Mesothelial cell of epicardium (in vitro differentiated cells): ENCODE measurements around the gene ISLR2. TPM values are rescaled to one million over a fixed set of nuclear protein-coding genes. Genes with fewer than 3 reads are reported as not detected.

Experiments
- DNase-seq, 2 experiments: peaks; one replicate each; pipeline ENCODE4 v3.0.0; 2021; ENCODE audit warnings: low spot score in 2 of 2; ENCODE audit not compliant: unreplicated experiment in 2 of 2
- H3K27ac Mint-ChIP-seq: 2 replicates; pipeline ENCODE4 v1.8.0; 2021; ENCODE audit warnings: mixed read lengths
- H3K27me3 Mint-ChIP-seq: 2 replicates; pipeline ENCODE4 v1.8.0; 2021; ENCODE audit warnings: low read depth, mixed read lengths
- H3K36me3 Mint-ChIP-seq: 2 replicates; pipeline ENCODE4 v1.8.0; 2021; ENCODE audit warnings: mixed read lengths
- H3K4me1 Mint-ChIP-seq: 2 replicates; pipeline ENCODE4 v1.8.0; 2021; ENCODE audit warnings: mixed read lengths
- H3K4me3 Mint-ChIP-seq: 2 replicates; pipeline ENCODE4 v1.8.0; 2021; ENCODE audit warnings: mild to moderate bottlenecking, moderate library complexity, mixed read lengths
- H3K9me3 Mint-ChIP-seq: 2 replicates; pipeline ENCODE4 v1.8.0; 2021; ENCODE audit warnings: mixed read lengths
- CTCF ChIP-seq: fragments of 200-600 bp; sonication (generic); IDR thresholded peaks from one replicate; pipeline ENCODE4 v1.5.0; 2021; ENCODE audit warnings: antibody characterized with exemption; ENCODE audit not compliant: unreplicated experiment
- total RNA-seq: library from RNA; stranded (reverse); gene quantifications from 3 replicates; pipeline ENCODE4 v1.2.1, GENCODE V29; 2021

ISLR2 gene
- total RNA-seq, 1 donor from 2014 or later: 1.9 TPM

GRCh38 chr15:74180881-74181602 is 50.7 kb downstream of the ISLR2 start:
- Mint-ChIP-seq H3K4me3 (no peak overlapping the region), H3K36me3 (peaks cover 3% of the 10 kb centered on the region), H3K27ac (no peak overlapping the region), H3K9me3 (no peaks in the 10 kb centered on the region), H3K4me1 (peaks cover 21% of the 10 kb centered on the region), H3K27me3 (peaks cover 8% of the 10 kb centered on the region)
- DNase-seq: no peak
- TF ChIP-seq CTCF: no peak

- Mint-ChIP-seq H3K9me3 (no peaks in the 10 kb centered on the region), H3K4me1 (peaks cover 10% of the 10 kb centered on the region), H3K27ac (no peak overlapping the region), H3K27me3 (peaks cover under 1% of the 10 kb centered on the region), H3K36me3 (peaks cover 3% of the 10 kb centered on the region), H3K4me3 (no peak overlapping the region)
- no peak for TF ChIP-seq CTCF
- no peak for DNase-seq
These were observed 51.7 kb downstream of the ISLR2 start for GRCh38 chr15:74182131-74182530.

DNA sequence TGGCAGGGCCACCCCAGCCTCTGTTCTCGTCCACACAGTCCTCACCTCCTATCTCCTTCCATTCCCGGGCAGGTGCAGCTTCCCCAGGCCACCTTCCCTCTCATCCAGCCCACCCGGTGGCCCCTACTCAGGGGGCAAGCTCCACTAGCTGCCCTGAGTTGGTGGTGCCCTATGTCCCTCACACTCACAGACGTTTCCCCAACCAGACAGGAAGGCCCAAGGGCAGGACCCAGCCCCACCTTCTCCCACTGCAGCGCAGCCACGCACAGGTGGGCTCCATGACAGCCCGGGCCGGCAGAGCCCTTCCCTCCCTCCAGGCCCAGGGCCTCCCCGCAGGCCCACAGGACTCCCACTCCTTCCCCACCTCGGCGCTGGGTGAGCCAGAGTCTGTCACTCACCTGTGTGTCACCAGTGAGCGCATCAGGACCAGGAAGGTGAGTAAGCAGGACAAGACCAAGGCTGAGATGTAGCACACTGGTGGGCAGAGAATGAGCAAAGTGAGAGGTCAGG is 54.3 kb downstream of the ISLR2 start:
- Mint-ChIP-seq H3K4me1 (no peaks in the 10 kb centered on the region), H3K4me3 (no peak overlapping the region), H3K36me3 (peaks cover 3% of the 10 kb centered on the region), H3K27ac (no peak overlapping the region), H3K9me3 (no peaks in the 10 kb centered on the region), H3K27me3 (no peaks in the 10 kb centered on the region)
- DNase-seq: no peak
- no peak for TF ChIP-seq CTCF

- DNase-seq: no peak
- no peaks in the 10 kb centered on the region for H3K9me3 Mint-ChIP-seq
- H3K36me3 Mint-ChIP-seq: peaks cover 3% of the 10 kb centered on the region
- no peak overlapping the region for H3K27ac Mint-ChIP-seq
- no peak for TF ChIP-seq CTCF
- no peak overlapping the region for H3K4me3 Mint-ChIP-seq
- peaks cover 9% of the 10 kb centered on the region for H3K4me1 Mint-ChIP-seq
- no peaks in the 10 kb centered on the region for H3K27me3 Mint-ChIP-seq
These were observed 55.4 kb downstream of the ISLR2 start for GRCh38 chr15:74185710-74186348.

Other genes starting within 250 kb of the ISLR2 start
- 62.9 to 69.0 TPM (median 68.6 TPM) in 3 replicates for gene LOXL1, start 204.1 kb upstream of the ISLR2 start, total RNA-seq
- 11.1 to 13.7 TPM (median 11.9 TPM) in 3 replicates for gene STOML1, start 138.3 kb upstream of the ISLR2 start, total RNA-seq
- gene PML, start 135.9 kb upstream of the ISLR2 start, total RNA-seq: 41.2 to 45.3 TPM (median 43.6 TPM) in 3 replicates
- 0.20 to 0.94 TPM (median 0.29 TPM) in 3 replicates for gene GOLGA6A, start 48.0 kb upstream of the ISLR2 start, total RNA-seq
- gene ISLR, start 43.1 kb downstream of the ISLR2 start, total RNA-seq: 59.8 to 66.8 TPM (median 64.9 TPM) in 3 replicates
- 101 to 114 TPM (median 111 TPM) in 3 replicates for gene STRA6, start 72.2 kb downstream of the ISLR2 start, total RNA-seq
- 4.2 to 6.4 TPM (median 5.0 TPM) in 3 replicates for gene CCDC33, start 105.7 kb downstream of the ISLR2 start, total RNA-seq
- 5.2 to 7.0 TPM (median 5.3 TPM) in 3 replicates for gene CYP11A1, start 237.1 kb downstream of the ISLR2 start, total RNA-seq